K562 (cell line): Measurements from ENCODE around the gene FOXRED2. TPM values are rescaled to one million over a fixed set of nuclear protein-coding genes. Genes with fewer than 3 reads are reported as not detected.

ENCODE experiments used
- ADNP ChIP-seq: fragments of 200-800 bp; sonication (Bioruptor generic); IDR thresholded peaks from 2 replicates; pipeline ENCODE4 v1.6.1; 2016; ENCODE audit warnings: missing genetic modification characterization, missing compliant biosample characterization
- ATF4 ChIP-seq: fragments of 450-650 bp; formaldehyde crosslinking; IDR thresholded peaks from 2 replicates; pipeline ENCODE4 v1.4.0; 2022; ENCODE audit warnings: mild to moderate bottlenecking, moderate library complexity
- DPF2 ChIP-seq: fragments of 450-650 bp; IDR thresholded peaks from 2 replicates; pipeline ENCODE4 v1.6.1; 2016
- ESRRA ChIP-seq: fragments of 450-650 bp; IDR thresholded peaks from 2 replicates; pipeline ENCODE4 v1.6.1; 2014; ENCODE audit warnings: low read depth, mild to moderate bottlenecking, moderate library complexity, borderline replicate concordance
- NR2C2 ChIP-seq, 2 experiments: fragments of 200-800 bp in 1 of 2; sonication (Bioruptor generic) in 1 of 2; sonication (generic) in 1 of 2; formaldehyde crosslinking in 1 of 2; IDR thresholded peaks; 2 replicates each; pipeline versions ENCODE4 v1.6.1 to v1.8.0; 2016 to 2022; ENCODE audit warnings: mild to moderate bottlenecking in 1 of 2, missing compliant biosample characterization in 1 of 2, missing genetic modification characterization in 1 of 2, missing genetic modification reagents in 1 of 2
- RBFOX2 ChIP-seq: fragments of 200-400 bp; formaldehyde crosslinking; IDR thresholded peaks from 2 replicates; pipeline ENCODE4 v1.6.1; 2017; ENCODE audit warnings: low read depth, mild to moderate bottlenecking, low read length, moderate library complexity
- RHOXF2B ChIP-seq: fragments of 250-450 bp; sonication (Bioruptor Pico); conservative IDR thresholded peaks from 2 replicates; pipeline ENCODE4 v1.5.1; 2021
- ZBTB11 ChIP-seq, 3 experiments: fragments of 200-800 bp in 1 of 3; fragments of 250-450 bp in 1 of 3; fragments of 450-650 bp in 1 of 3; sonication (Bioruptor Pico) in 1 of 3; sonication (Bioruptor generic) in 1 of 3; formaldehyde crosslinking in 1 of 3; IDR thresholded peaks; 2 replicates each; pipeline versions ENCODE4 v1.6.1 to v1.8.0; 2016 to 2022; ENCODE audit warnings: mild to moderate bottlenecking in 2 of 3, missing genetic modification characterization in 2 of 3, missing compliant biosample characterization in 1 of 3, moderate library complexity in 1 of 3
- ZBTB17 ChIP-seq: fragments of 450-650 bp; formaldehyde crosslinking; IDR thresholded peaks from 2 replicates; pipeline ENCODE4 v1.4.0; 2020; ENCODE audit warnings: mild to moderate bottlenecking
- ZNF592 ChIP-seq: fragments of 450-650 bp; IDR thresholded peaks from 2 replicates; pipeline ENCODE4 v1.6.1; 2017; ENCODE audit warnings: antibody characterized with exemption, mild to moderate bottlenecking
- ZNF639 ChIP-seq, 2 experiments: fragments of 200-800 bp in 1 of 2; sonication (Bioruptor generic) in 1 of 2; sonication (generic) in 1 of 2; formaldehyde crosslinking in 1 of 2; IDR thresholded peaks in 1 of 2; conservative IDR thresholded peaks in 1 of 2; 2 replicates each; pipeline versions ENCODE4 v1.5.0 to v1.6.1; 2016 to 2020; ENCODE audit warnings: missing compliant biosample characterization in 1 of 2, missing genetic modification characterization in 1 of 2, missing genetic modification reagents in 1 of 2
- polyA plus RNA-seq, 8 experiments: library from polyadenylated mRNA; depleted of rRNA in 4 of 8; stranded (reverse) in 5 of 8; unstranded in 3 of 8; fragments of >200 nt; fragmentation: Nextera tagmentation in 2 of 8; fragmentation: Illumina TruSeq in 1 of 8; extraction: Ambion mirVana in 2 of 8; extraction: Trizol in 1 of 8; gene quantifications; 2 replicates each; pipeline versions ENCODE4 v1.2.1 to v1.2.3, GENCODE V29; 2011 to 2014; ENCODE audit warnings: inconsistent platforms in 1 of 8, missing spikeins in 1 of 8
- total RNA-seq, 7 experiments: library from RNA; depleted of rRNA in 6 of 7; stranded (reverse); fragments of >200 nt in 6 of 7; fragmentation: Illumina TruSeq in 2 of 7; extraction: Trizol in 2 of 7; gene quantifications; 2 replicates each; pipeline versions ENCODE4 v1.2.1 to v1.2.3, GENCODE V29; 2011 to 2021; ENCODE audit warnings: low replicate concordance in 1 of 7

FOXRED2 gene
- total and polyA plus RNA-seq, 9 of the 15 experiments (the other 6 are each of a cell fraction or from before 2014, with no cell fraction given) = 2.8 to 48.4 (median 7.8) TPM

GRCh38 chr22:36481393-36482168 lies 25.3 kb downstream of the FOXRED2 start, which contains the start of gene TXN2 (continued):
- no peak for TF ChIP-seq NR2C2 (CRISPR knock-in tag; IDR thresholded peaks at IDR 0.05)
- TF ChIP-seq NR2C2 (tag; IDR thresholded peaks at IDR 0.05) = peak; percentile 56
- peak; percentile 43 for TF ChIP-seq ZBTB17 (CRISPR knock-in tag)
- no peak for TF ChIP-seq RHOXF2B (CRISPR knock-in tag)
- TF ChIP-seq ESRRA = peak; percentile 94
- no peak; the same call in 1 of the 2 replicates for TF ChIP-seq DPF2
- 0 out of 2 replicates have a peak, but pooled peaks have one; percentile 25 for TF ChIP-seq ZNF592
- peak; percentile 100 for TF ChIP-seq RBFOX2
- 0 out of 2 replicates have a peak, but pooled peaks have one; percentile 21 for TF ChIP-seq ATF4
- no peak for TF ChIP-seq ADNP (tag)
- peak; percentile 90 to 98 (median 96) for TF ChIP-seq ZBTB11 (CRISPR knock-in tag; IDR thresholded peaks at IDR 0.05)
- TF ChIP-seq ZNF639 (CRISPR knock-in tag; conservative IDR thresholded peaks at IDR 0.05 in 1 of 2, IDR thresholded peaks at IDR 0.05 in 1 of 2) = 0 out of 4 replicates have a peak, but pooled peaks of 1 of the 2 experiments have one; percentile 1
